ENCODE results near the gene FBXL7. TPM values are rescaled to one million over a fixed set of nuclear protein-coding genes. Genes with fewer than 3 reads are reported as not detected.

Gene FBXL7
- total and polyA plus RNA-seq, 10 donors = 1.1 to 12.9 (median 8.3) TPM

- intact Hi-C loops (cut with DNase I; ENCODE audit: low total_unique reads) = no loop called here
Observed at GRCh38 chr5:15691521-15691920, 191.5 kb downstream of the FBXL7 start.

GRCh38 chr5:15692706-15693381 is 192.9 kb downstream of the FBXL7 start:
- Histone ChIP-seq H3K36me3 (no peaks in the 10 kb centered on the region), H3K4me3 (no peak overlapping the region), H3K4me1 (peaks cover 0 to 6% (median 0%) of the 10 kb centered on the region in 6 donors), H3K9me3 (peaks cover 0 to 8% (median 0%) of the 10 kb centered on the region in 8 donors), H3K27me3 (replicated peaks in 1 of 7) (no peaks in the 10 kb centered on the region), H3K27ac (no peak overlapping the region)
- TF ChIP-seq, protein P1, sequence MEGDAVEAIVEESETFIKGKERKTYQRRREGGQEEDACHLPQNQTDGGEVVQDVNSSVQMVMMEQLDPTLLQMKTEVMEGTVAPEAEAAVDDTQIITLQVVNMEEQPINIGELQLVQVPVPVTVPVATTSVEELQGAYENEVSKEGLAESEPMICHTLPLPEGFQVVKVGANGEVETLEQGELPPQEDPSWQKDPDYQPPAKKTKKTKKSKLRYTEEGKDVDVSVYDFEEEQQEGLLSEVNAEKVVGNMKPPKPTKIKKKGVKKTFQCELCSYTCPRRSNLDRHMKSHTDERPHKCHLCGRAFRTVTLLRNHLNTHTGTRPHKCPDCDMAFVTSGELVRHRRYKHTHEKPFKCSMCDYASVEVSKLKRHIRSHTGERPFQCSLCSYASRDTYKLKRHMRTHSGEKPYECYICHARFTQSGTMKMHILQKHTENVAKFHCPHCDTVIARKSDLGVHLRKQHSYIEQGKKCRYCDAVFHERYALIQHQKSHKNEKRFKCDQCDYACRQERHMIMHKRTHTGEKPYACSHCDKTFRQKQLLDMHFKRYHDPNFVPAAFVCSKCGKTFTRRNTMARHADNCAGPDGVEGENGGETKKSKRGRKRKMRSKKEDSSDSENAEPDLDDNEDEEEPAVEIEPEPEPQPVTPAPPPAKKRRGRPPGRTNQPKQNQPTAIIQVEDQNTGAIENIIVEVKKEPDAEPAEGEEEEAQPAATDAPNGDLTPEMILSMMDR (IDR thresholded peaks at IDR 0.05 in 8 of 11, conservative IDR thresholded peaks at IDR 0.05 in 3 of 11) = no peak
- 66 to 88% (median 72%) methylated on average over 7 of the region's 7 CpGs for WGBS, 5 donors
- intact Hi-C loops (cut with DNase I; ENCODE audit: low total_unique reads) = no loop called here
- no peak for DNase-seq

More at GRCh38 chr5:15691521-15691920, 191.5 kb downstream of the FBXL7 start:
- peaks cover 0 to 8% (median 0%) of the 10 kb centered on the region in 8 donors for H3K9me3 ChIP-seq
- H3K27ac ChIP-seq = no peak overlapping the region
- TF ChIP-seq POLR2AphosphoS5 (IDR thresholded peaks at IDR 0.05) (no peak), POLR2A (IDR thresholded peaks at IDR 0.05) (no peak)
- TF ChIP-seq, protein P1 (IDR thresholded peaks at IDR 0.05 in 8 of 11, conservative IDR thresholded peaks at IDR 0.05 in 3 of 11) = no peak
- no peak overlapping the region for H3K4me3 ChIP-seq
- H3K4me1 ChIP-seq = peaks cover 0 to 6% (median 0%) of the 10 kb centered on the region in 6 donors
- 74 to 80% (median 78%) methylated on average over 5 of the region's 5 CpGs for WGBS, 5 donors
- no peaks in the 10 kb centered on the region for H3K36me3 ChIP-seq
- H3K27me3 ChIP-seq (replicated peaks in 1 of 7) = no peaks in the 10 kb centered on the region
- no peak for DNase-seq

DNA sequence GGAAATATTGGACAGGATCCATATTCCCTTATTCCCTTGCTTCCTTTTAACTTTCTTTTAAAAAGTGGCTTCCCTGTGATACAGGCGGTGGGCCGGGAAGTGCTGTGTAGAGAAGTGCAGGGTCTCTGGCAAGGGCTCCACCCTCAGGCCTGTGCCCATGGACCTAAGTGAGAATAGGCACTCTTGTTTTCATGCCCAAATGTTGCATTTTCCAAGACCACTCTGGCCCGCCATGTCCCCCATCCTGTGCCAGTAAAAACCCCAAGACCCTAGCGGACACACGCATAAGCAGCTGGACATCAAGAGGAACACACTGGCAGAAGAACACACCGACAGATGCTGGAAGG is 193.4 kb downstream of the FBXL7 start:
- 93 to 100% (median 94%) methylated on average over 6 of the region's 6 CpGs for WGBS, 5 donors
- H3K9me3 ChIP-seq = peaks cover 0 to 8% (median 0%) of the 10 kb centered on the region in 8 donors
- DNase-seq = no peak
- no peaks in the 10 kb centered on the region for H3K27me3 ChIP-seq (replicated peaks in 1 of 7)
- TF ChIP-seq POLR2A (IDR thresholded peaks at IDR 0.05) (no peak), POLR2AphosphoS5 (IDR thresholded peaks at IDR 0.05) (no peak)
- TF ChIP-seq, protein P1 (IDR thresholded peaks at IDR 0.05 in 8 of 11, conservative IDR thresholded peaks at IDR 0.05 in 3 of 11) = no peak
- H3K27ac ChIP-seq = no peak overlapping the region
- intact Hi-C loops (cut with DNase I; ENCODE audit: low total_unique reads) = no loop called here
- peaks cover 0 to 6% (median 0%) of the 10 kb centered on the region in 6 donors for H3K4me1 ChIP-seq
- H3K36me3 ChIP-seq = no peaks in the 10 kb centered on the region
- H3K4me3 ChIP-seq = no peak overlapping the region

- TF ChIP-seq, protein P1 (IDR thresholded peaks at IDR 0.05 in 8 of 11, conservative IDR thresholded peaks at IDR 0.05 in 3 of 11) = no peak
- TF ChIP-seq POLR2AphosphoS5 (IDR thresholded peaks at IDR 0.05) (no peak), POLR2A (IDR thresholded peaks at IDR 0.05) (no peak)
- Histone ChIP-seq H3K4me1 (peaks cover 0 to 6% (median 0%) of the 10 kb centered on the region in 6 donors), H3K27ac (peak overlapping the region in 3 of 8 donors; percentile 38 to 59 (median 44)), H3K36me3 (no peaks in the 10 kb centered on the region), H3K27me3 (replicated peaks in 1 of 7) (no peaks in the 10 kb centered on the region), H3K9me3 (peaks cover 0 to 8% (median 0%) of the 10 kb centered on the region in 8 donors), H3K4me3 (no peak overlapping the region)
- no peak for DNase-seq
- WGBS, 5 donors = 81 to 92% (median 84%) methylated on average over 6 of the region's 6 CpGs
- intact Hi-C loops (cut with DNase I; ENCODE audit: low total_unique reads) = no loop called here
Observed at GRCh38 chr5:15693933-15694332, 194.0 kb downstream of the FBXL7 start.

All from spleen (tissue), 11 donors.